ENCODE results near the gene HNRNPL.

Gene HNRNPL

GRCh38 chr19:38845374-38846024, 4.3 kb downstream of the HNRNPL start:
- no peak for DNase-seq (ENCODE audit: low read depth in 2 of 3, low spot score in 1 of 3)

- DNase-seq (ENCODE audit: low read depth in 2 of 3, low spot score in 1 of 3), result no peak
These were observed 5.6 kb downstream of the HNRNPL start for GRCh38 chr19:38844093-38844686.

GRCh38 chr19:38843175-38843758, 6.5 kb downstream of the HNRNPL start:
- no peak for DNase-seq (ENCODE audit: low read depth in 2 of 3, low spot score in 1 of 3)

GRCh38 chr19:38842439-38843174, 7.2 kb downstream of the HNRNPL start:
- DNase-seq (ENCODE audit: low read depth in 2 of 3, low spot score in 1 of 3), result peak in 2 of 3 donors; percentile 35 to 43

GRCh38 chr19:38841787-38842438, 7.9 kb downstream of the HNRNPL start:
- DNase-seq (ENCODE audit: low read depth in 2 of 3, low spot score in 1 of 3), result no peak

GRCh38 chr19:38841180-38841766, 8.5 kb downstream of the HNRNPL start:
- DNase-seq (ENCODE audit: low read depth in 2 of 3, low spot score in 1 of 3), result no peak

- no peak for DNase-seq (ENCODE audit: low read depth in 2 of 3, low spot score in 1 of 3)
These were observed 9.2 kb downstream of the HNRNPL start for GRCh38 chr19:38840583-38840968.

- DNase-seq (ENCODE audit: low read depth in 2 of 3, low spot score in 1 of 3), result no peak
These were observed 9.8 kb downstream of the HNRNPL start for GRCh38 chr19:38839816-38840582.

GRCh38 chr19:38838986-38839761, 10.6 kb downstream of the HNRNPL start:
- no peak for DNase-seq (ENCODE audit: low read depth in 2 of 3, low spot score in 1 of 3)

- DNase-seq (ENCODE audit: low read depth in 2 of 3, low spot score in 1 of 3), result peak; percentile 30 to 61 (median 46)
These were observed 11.4 kb downstream of the HNRNPL start for GRCh38 chr19:38838208-38838985.

- DNase-seq (ENCODE audit: low read depth in 2 of 3, low spot score in 1 of 3), result no peak
These were observed 12.1 kb downstream of the HNRNPL start for GRCh38 chr19:38837656-38838121.

GRCh38 chr19:38836983-38837626, 12.7 kb downstream of the HNRNPL start:
- no peak for DNase-seq (ENCODE audit: low read depth in 2 of 3, low spot score in 1 of 3)

- DNase-seq (ENCODE audit: low read depth in 2 of 3, low spot score in 1 of 3), result no peak
These were observed 13.4 kb downstream of the HNRNPL start for GRCh38 chr19:38836159-38836982.

- no peak for DNase-seq (ENCODE audit: low read depth in 2 of 3, low spot score in 1 of 3)
These were observed 15.2 kb downstream of the HNRNPL start for GRCh38 chr19:38834590-38834989.

GRCh38 chr19:38834104-38834490, 15.7 kb downstream of the HNRNPL start:
- DNase-seq (ENCODE audit: low read depth in 2 of 3, low spot score in 1 of 3), result no peak

- no peak for DNase-seq (ENCODE audit: low read depth in 2 of 3, low spot score in 1 of 3)
These were observed 16.7 kb downstream of the HNRNPL start for GRCh38 chr19:38833092-38833425.

- no peak for DNase-seq (ENCODE audit: low read depth in 2 of 3, low spot score in 1 of 3)
These were observed 18.6 kb downstream of the HNRNPL start for GRCh38 chr19:38831142-38831605.

Measured in stimulated activated CD4-positive, alpha-beta T cell treated with anti-CD3 and anti-CD28 coated beads, Interleukin-12 subunit alpha, Interleukin-12 subunit beta, amount 100 ng/mL, for 48 hours (primary cell).